H1 (cell line): ENCODE measurements around the gene GABRR1.

Source experiments
- ATF3 ChIP-seq: IDR thresholded peaks from 2 replicates; pipeline ENCODE4 v1.6.1; 2011; ENCODE audit warnings: low read depth, mild to moderate bottlenecking, low read length; ENCODE audit not compliant: insufficient read depth
- CTCF ChIP-seq, 3 experiments: IDR thresholded peaks; 1 replicate in 2 of 3; 2 replicates in 1 of 3; pipeline versions ENCODE4 v1.5.1 to v1.6.1; 2011; ENCODE audit warnings: low read length in 3 of 3, mild to moderate bottlenecking in 3 of 3, inconsistent platforms in 2 of 3, low read depth in 1 of 3, moderate library complexity in 1 of 3; ENCODE audit not compliant: insufficient read depth in 1 of 3; ENCODE audit errors: control extremely low read depth in 1 of 3
- EZH2 ChIP-seq: fragments of 200-600 bp; sonication (generic); IDR thresholded peaks from 2 replicates; pipeline ENCODE4 v1.7.1; 2012; ENCODE audit warnings: low read depth, mild to moderate bottlenecking, moderate library complexity, low read length, inconsistent platforms; ENCODE audit not compliant: severe bottlenecking
- MAFK ChIP-seq: IDR thresholded peaks from 2 replicates; pipeline ENCODE4 v1.6.1; 2012; ENCODE audit warnings: low read depth, mild to moderate bottlenecking, improper control_type of control experiment, low read length
- POLR2AphosphoS5 ChIP-seq: IDR thresholded peaks from 2 replicates; pipeline ENCODE4 v1.6.1; 2011; ENCODE audit warnings: low read depth, low read length
- SP4 ChIP-seq: IDR thresholded peaks from 2 replicates; pipeline ENCODE4 v1.6.1; 2012; ENCODE audit warnings: low read length, inconsistent platforms
- USF2 ChIP-seq: IDR thresholded peaks from 2 replicates; pipeline ENCODE4 v1.6.1; 2011; ENCODE audit warnings: low read length, improper control_type of control experiment

GRCh38 chr6:89260310-89260709 is 43.2 kb upstream of the GABRR1 start:
- no peak for TF ChIP-seq USF2
- no peak for TF ChIP-seq CTCF (IDR thresholded peaks at IDR 0.05; ENCODE audit: control extremely low read depth in 1 of 3, insufficient read depth in 1 of 3, low read depth in 1 of 3, low read length in 3 of 3)
- no peak for TF ChIP-seq SP4
- no peak for TF ChIP-seq POLR2AphosphoS5
- no peak for TF ChIP-seq ATF3
- no peak for TF ChIP-seq MAFK
- TF ChIP-seq EZH2 = no peak
